ENCODE data around the gene IL17REL.

GRCh38 chr22:50002791-50003190, 9.8 kb downstream of the IL17REL start:
- TF ChIP-seq CTCF (IDR thresholded peaks at IDR 0.05 in 4 of 5, conservative IDR thresholded peaks at IDR 0.05 in 1 of 5) (no peak), POLR2A (IDR thresholded peaks at IDR 0.05) (no peak)
